HG02642 (cell line): ENCODE results near the gene CMIP.

Experiments used
- ATAC-seq: cut with Tn5 transposase; IDR thresholded peaks from one replicate; pipeline ENCODE4 v1.9.1; 2021; ENCODE audit warnings: mild to moderate bottlenecking; ENCODE audit not compliant: unreplicated experiment, poor library complexity

The CMIP gene

GRCh38 chr16:81473969-81474959 lies 29.7 kb downstream of the CMIP start:
- no peak for ATAC-seq

- ATAC-seq = no peak
Measured at GRCh38 chr16:81477697-81478693, 33.4 kb downstream of the CMIP start.

GRCh38 chr16:81478876-81479511 lies 34.4 kb downstream of the CMIP start:
- ATAC-seq = peak; percentile 59

GRCh38 chr16:81480606-81481206 lies 36.1 kb downstream of the CMIP start:
- ATAC-seq = no peak

GRCh38 chr16:81481207-81481821 lies 36.7 kb downstream of the CMIP start:
- peak; percentile 87 for ATAC-seq

- ATAC-seq = no peak
Measured at GRCh38 chr16:81482329-81483063, 37.9 kb downstream of the CMIP start.

- ATAC-seq = no peak
Measured at GRCh38 chr16:81483064-81483969, 38.7 kb downstream of the CMIP start.

- ATAC-seq = no peak
Measured at GRCh38 chr16:81483970-81484595, 39.5 kb downstream of the CMIP start.

- ATAC-seq = no peak
Measured at GRCh38 chr16:81484908-81485624, 40.5 kb downstream of the CMIP start.

- ATAC-seq = no peak
Measured at GRCh38 chr16:81485824-81486539, 41.4 kb downstream of the CMIP start.

GRCh38 chr16:81486540-81487061 lies 42.0 kb downstream of the CMIP start:
- ATAC-seq = no peak

GRCh38 chr16:81487301-81487720 lies 42.7 kb downstream of the CMIP start:
- ATAC-seq = no peak

- ATAC-seq = no peak
Measured at GRCh38 chr16:81488687-81489411, 44.2 kb downstream of the CMIP start.

GRCh38 chr16:81489547-81490267 lies 45.1 kb downstream of the CMIP start:
- ATAC-seq = no peak
